ENCODE measurements around the gene SYT10. TPM values are rescaled to one million over a fixed set of nuclear protein-coding genes. Genes with fewer than 3 reads are reported as not detected.
A peak's percentile ranks its signal among the peaks of the same experiment; 100 is the strongest.
"Not testable (repeated sequence)": the region's sequence is repeated elsewhere in the genome, so short reads cannot be mapped to it uniquely, and the experiment has no call there.

The SYT10 gene
- total RNA-seq, 1 experiment from 2014 or later = 1.7 TPM

- TF ChIP-seq, protein P1, sequence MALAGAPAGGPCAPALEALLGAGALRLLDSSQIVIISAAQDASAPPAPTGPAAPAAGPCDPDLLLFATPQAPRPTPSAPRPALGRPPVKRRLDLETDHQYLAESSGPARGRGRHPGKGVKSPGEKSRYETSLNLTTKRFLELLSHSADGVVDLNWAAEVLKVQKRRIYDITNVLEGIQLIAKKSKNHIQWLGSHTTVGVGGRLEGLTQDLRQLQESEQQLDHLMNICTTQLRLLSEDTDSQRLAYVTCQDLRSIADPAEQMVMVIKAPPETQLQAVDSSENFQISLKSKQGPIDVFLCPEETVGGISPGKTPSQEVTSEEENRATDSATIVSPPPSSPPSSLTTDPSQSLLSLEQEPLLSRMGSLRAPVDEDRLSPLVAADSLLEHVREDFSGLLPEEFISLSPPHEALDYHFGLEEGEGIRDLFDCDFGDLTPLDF (CRISPR knock-in tag; IDR thresholded peaks at IDR 0.05) = no peak
- no peak for TF ChIP-seq AFF4 (CRISPR knock-in tag; IDR thresholded peaks at IDR 0.05; ENCODE audit: borderline replicate concordance)
- no peak for TF ChIP-seq TEAD1 (CRISPR knock-in tag; IDR thresholded peaks at IDR 0.05)
- TF ChIP-seq, protein P2, sequence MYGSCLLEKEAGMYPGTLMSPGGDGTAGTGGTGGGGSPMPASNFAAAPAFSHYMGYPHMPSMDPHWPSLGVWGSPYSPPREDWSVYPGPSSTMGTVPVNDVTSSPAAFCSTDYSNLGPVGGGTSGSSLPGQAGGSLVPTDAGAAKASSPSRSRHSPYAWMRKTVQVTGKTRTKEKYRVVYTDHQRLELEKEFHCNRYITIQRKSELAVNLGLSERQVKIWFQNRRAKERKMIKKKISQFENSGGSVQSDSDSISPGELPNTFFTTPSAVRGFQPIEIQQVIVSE (CRISPR knock-in tag; IDR thresholded peaks at IDR 0.05; ENCODE audit: borderline replicate concordance) = no peak
- TF ChIP-seq NR1H2 (CRISPR knock-in tag; IDR thresholded peaks at IDR 0.05) = no peak
- TF ChIP-seq FOXJ3 (CRISPR knock-in tag; IDR thresholded peaks at IDR 0.05; ENCODE audit: borderline replicate concordance) = no peak
- no peak for TF ChIP-seq RORB (CRISPR knock-in tag; IDR thresholded peaks at IDR 0.05)
These were observed 10.2 kb downstream of the SYT10 start (continued) for GRCh38 chr12:33429468-33429867.

GRCh38 chr12:33427071-33427470 is 12.5 kb downstream of the SYT10 start:
- Mint-ChIP-seq H3K27me3 (ENCODE audit: low read depth) (no peaks in the 10 kb centered on the region), H3K9me3 (no peaks in the 10 kb centered on the region), H3K36me3 (no peaks in the 10 kb centered on the region), H3K4me3 (no peak overlapping the region), H3K4me1 (no peaks in the 10 kb centered on the region), H3K27ac (no peak overlapping the region)
- no peak for TF ChIP-seq HMGXB4 (CRISPR knock-in tag; IDR thresholded peaks at IDR 0.05)
- peak; percentile 31; the same call in 1 of the 2 replicates for TF ChIP-seq CTCF (IDR thresholded peaks at IDR 0.05)
- ChIA-PET CTCF (interaction anchor here (1.0 to 1.2 kb wide), 5 partner anchors 9 to 595 kb away, joined by 3 to 5 read pairs (median 3); partner anchors contain the start of gene ALG10), POLR2A (no interaction called here)
- ATAC-seq (peak; percentile 95), DNase-seq (ENCODE audit: low spot score) (peak; percentile 19)

DNA sequence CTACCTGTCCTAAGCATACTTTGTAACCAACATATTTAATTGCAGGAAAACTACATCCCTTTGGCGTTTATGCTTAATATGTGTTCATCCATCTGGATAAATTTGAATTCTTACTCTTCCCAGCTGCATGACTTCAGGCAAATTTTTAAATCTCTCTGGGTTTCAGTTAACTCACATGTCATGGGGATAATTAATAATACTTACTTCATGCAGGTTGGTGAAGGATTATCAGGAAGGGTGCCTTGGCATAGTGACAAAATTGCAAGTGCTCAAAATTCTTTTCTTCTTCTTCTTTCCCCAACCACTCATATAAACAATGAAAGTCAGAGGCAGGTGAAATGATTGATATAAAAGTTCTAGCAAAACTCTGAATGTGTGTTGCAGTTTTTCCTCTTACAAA is 15.9 kb downstream of the SYT10 start:
- TF ChIP-seq ZNF416 (CRISPR knock-in tag; IDR thresholded peaks at IDR 0.05) = no peak
- no peak for TF ChIP-seq JAZF1 (CRISPR knock-in tag; IDR thresholded peaks at IDR 0.05)
- DNase-seq (ENCODE audit: low spot score) = no peak
- Mint-ChIP-seq H3K4me1 (no peaks in the 10 kb centered on the region), H3K27me3 (ENCODE audit: low read depth) (no peaks in the 10 kb centered on the region), H3K9me3 (no peaks in the 10 kb centered on the region), H3K4me3 (no peak overlapping the region), H3K36me3 (no peaks in the 10 kb centered on the region), H3K27ac (no peak overlapping the region)
- POLR2A ChIA-PET = no interaction called here
- ATAC-seq = no peak
- CTCF ChIA-PET = no interaction called here

GRCh38 chr12:33412410-33412809 is 27.2 kb downstream of the SYT10 start:
- ATAC-seq; H3K27ac Mint-ChIP-seq; H3K36me3 Mint-ChIP-seq; H3K4me1 Mint-ChIP-seq; H3K4me3 Mint-ChIP-seq; DNase-seq (ENCODE audit: low spot score); CTCF ChIA-PET; POLR2A ChIA-PET; H3K9me3 Mint-ChIP-seq; H3K27me3 Mint-ChIP-seq (ENCODE audit: low read depth): not testable (repeated sequence)
